ENCODE data around the gene ZNF521. TPM values are rescaled to one million over a fixed set of nuclear protein-coding genes. Genes with fewer than 3 reads are reported as not detected.
A peak's percentile ranks its signal among the peaks of the same experiment; 100 is the strongest.

ZNF521 gene
- total and polyA plus RNA-seq, 8 donors = 16.6 to 60.6 (median 47.3) TPM

- Histone ChIP-seq H3K27ac (peak overlapping the region; percentile 24 to 67), H3K36me3 (no peaks in the 10 kb centered on the region), H3K9me3 (no peaks in the 10 kb centered on the region), H3K4me3 (no peak overlapping the region), H3K4me1 (peaks cover 23 to 35% of the 10 kb centered on the region in 2 donors), H3K27me3 (no peaks in the 10 kb centered on the region)
- intact Hi-C loops (cut with DNase I) = loop anchor here in 1 of 2 donors (10.0 kb wide), 1 partner anchor 111 kb away; no protein-coding TSS in a partner anchor
- peak in 1 of 4 donors; percentile 40 for DNase-seq
- no peak for TF ChIP-seq CTCF (IDR thresholded peaks at IDR 0.05)
- peak; percentile 22 for ATAC-seq
Measured at GRCh38 chr18:25233528-25234321, 118.2 kb downstream of the ZNF521 start.

GRCh38 chr18:25231327-25231691 is 120.7 kb downstream of the ZNF521 start:
- DNase-seq (no peak), ATAC-seq (no peak)
- Histone ChIP-seq H3K36me3 (no peaks in the 10 kb centered on the region), H3K4me1 (peaks cover 23 to 40% of the 10 kb centered on the region in 2 donors), H3K4me3 (no peak overlapping the region), H3K27ac (peak overlapping the region; percentile 55 to 74), H3K9me3 (no peaks in the 10 kb centered on the region), H3K27me3 (no peaks in the 10 kb centered on the region)
- TF ChIP-seq CTCF (IDR thresholded peaks at IDR 0.05) = no peak
- intact Hi-C loops (cut with DNase I) = loop anchor here in 1 of 2 donors (10.0 kb wide), 1 partner anchor 113 kb away; no protein-coding TSS in a partner anchor

GRCh38 chr18:25230658-25231326 is 121.2 kb downstream of the ZNF521 start:
- intact Hi-C loops (cut with DNase I) = loop anchor here in 1 of 2 donors (10.0 kb wide), 1 partner anchor 114 kb away; no protein-coding TSS in a partner anchor
- peak in 3 of 4 donors; percentile 72 to 90 (median 77) for DNase-seq
- Histone ChIP-seq H3K27me3 (no peaks in the 10 kb centered on the region), H3K27ac (peak overlapping the region; percentile 55 to 74), H3K4me1 (peaks cover 23 to 40% of the 10 kb centered on the region in 2 donors), H3K9me3 (no peaks in the 10 kb centered on the region), H3K36me3 (no peaks in the 10 kb centered on the region), H3K4me3 (no peak overlapping the region)
- peak; percentile 93 for ATAC-seq
- no peak for TF ChIP-seq CTCF (IDR thresholded peaks at IDR 0.05)

GRCh38 chr18:25229920-25230319 is 122.0 kb downstream of the ZNF521 start:
- H3K4me1 ChIP-seq = peaks cover 23 to 40% of the 10 kb centered on the region in 2 donors
- H3K27ac ChIP-seq = peak overlapping the region in 1 of 2 donors; percentile 74
- DNase-seq = no peak
- intact Hi-C loops (cut with DNase I) = loop anchor here in 1 of 2 donors (10.0 kb wide), 1 partner anchor 115 kb away; no protein-coding TSS in a partner anchor
- TF ChIP-seq CTCF (IDR thresholded peaks at IDR 0.05) = no peak
- H3K36me3 ChIP-seq = no peaks in the 10 kb centered on the region
- H3K9me3 ChIP-seq = no peaks in the 10 kb centered on the region
- no peak overlapping the region for H3K4me3 ChIP-seq
- no peak for ATAC-seq
- H3K27me3 ChIP-seq = no peaks in the 10 kb centered on the region

- no peaks in the 10 kb centered on the region for H3K36me3 ChIP-seq
- peak in 1 of 4 donors; percentile 46 for DNase-seq
- H3K27me3 ChIP-seq = no peaks in the 10 kb centered on the region
- H3K9me3 ChIP-seq = no peaks in the 10 kb centered on the region
- H3K4me3 ChIP-seq = no peak overlapping the region
- ATAC-seq = no peak
- peak overlapping the region in 1 of 2 donors; percentile 2 for H3K27ac ChIP-seq
- no peak for TF ChIP-seq CTCF (IDR thresholded peaks at IDR 0.05)
- H3K4me1 ChIP-seq = peaks cover 21 to 40% of the 10 kb centered on the region in 2 donors
- intact Hi-C loops (cut with DNase I) = no loop called here
Measured at GRCh38 chr18:25229081-25229480, 122.9 kb downstream of the ZNF521 start.

Data from left lung (tissue), 10 donors.